HFFc6 (cell line): ENCODE data around the gene VARS1. TPM values are rescaled to one million over a fixed set of nuclear protein-coding genes. Genes with fewer than 3 reads are reported as not detected.
"Not testable (repeated sequence)": the region's sequence is repeated elsewhere in the genome, so short reads cannot be mapped to it uniquely, and the experiment has no call there.

Experiments used
- DNase-seq: peaks from one replicate; pipeline ENCODE4 v3.0.0-alpha.2; 2018
- H3K27ac Mint-ChIP-seq: 2 replicates; pipeline ENCODE4 v1.8.0; 2020; ENCODE audit warnings: mild to moderate bottlenecking, mixed read lengths
- H3K27me3 Mint-ChIP-seq: 2 replicates; pipeline ENCODE4 v1.8.0; 2021; ENCODE audit warnings: mild to moderate bottlenecking, moderate library complexity, mixed read lengths; ENCODE audit not compliant: insufficient read depth
- H3K36me3 Mint-ChIP-seq: 2 replicates; pipeline ENCODE4 v1.8.0; 2021; ENCODE audit warnings: low read depth, mixed read lengths
- H3K4me1 Mint-ChIP-seq: 2 replicates; pipeline ENCODE4 v1.8.0; 2020; ENCODE audit warnings: low read depth, mixed read lengths
- H3K4me3 Mint-ChIP-seq: 2 replicates; pipeline ENCODE4 v1.8.0; 2020; ENCODE audit warnings: mild to moderate bottlenecking, moderate library complexity, mixed read lengths
- H3K9me3 Mint-ChIP-seq: 2 replicates; pipeline ENCODE4 v1.8.0; 2020; ENCODE audit warnings: mild to moderate bottlenecking, mixed read lengths
- CTCF ChIP-seq: fragments of 200-600 bp; sonication (generic); IDR thresholded peaks from 2 replicates; pipeline ENCODE4 v1.5.0; 2021; ENCODE audit warnings: antibody characterized with exemption, mild to moderate bottlenecking
- total RNA-seq, 6 experiments: library from RNA; stranded (reverse); fragmentation: NEBNext Ultra II Directional; extraction: Animal tissue kit (Norgen Biotek cat#: 25700); gene quantifications; 2 replicates in 1 of 6; 3 replicates in 5 of 6; pipeline ENCODE4 v1.2.3, GENCODE V29; 2021

Gene VARS1
- total RNA-seq, 6 experiments from 2014 or later, result 117 to 144 (median 127) TPM

DNA sequence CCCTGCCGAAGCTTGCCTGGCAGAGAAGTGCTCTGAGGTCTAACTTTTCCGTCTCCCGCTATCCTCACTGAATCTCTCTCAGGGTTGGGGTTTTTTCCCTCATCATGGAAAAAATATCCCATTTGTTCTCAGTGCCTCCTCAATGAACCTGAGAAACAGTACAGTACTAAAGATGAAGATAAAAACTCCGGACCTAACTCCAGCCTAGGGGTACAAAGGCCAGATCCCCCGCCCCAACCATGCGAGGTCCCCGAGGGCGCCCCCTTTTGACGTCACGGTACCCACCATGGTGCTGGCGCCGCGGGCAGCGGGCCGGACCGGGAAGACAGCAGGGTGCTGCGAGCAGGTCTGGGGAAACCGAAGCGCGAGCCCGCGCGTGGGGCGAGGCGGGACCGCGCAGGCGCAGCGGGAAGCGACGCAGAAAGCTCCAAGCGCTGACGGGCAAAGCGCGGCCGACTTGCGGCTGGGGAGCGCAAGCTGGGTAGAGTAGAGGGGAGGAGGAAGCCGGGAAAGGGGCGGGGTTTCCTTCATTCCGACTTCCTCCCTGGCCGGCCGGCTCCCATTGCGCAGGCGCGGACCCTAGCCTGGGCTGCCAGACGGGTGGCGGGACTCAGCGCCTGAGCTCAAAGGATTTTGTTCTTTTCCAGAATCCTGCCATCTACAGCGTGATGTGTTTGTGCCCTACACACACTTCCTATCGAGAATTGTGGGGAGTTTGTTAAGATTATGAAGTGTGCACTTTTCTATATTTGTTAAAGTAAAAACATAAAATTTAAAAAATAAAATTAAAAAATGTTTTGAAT is 11.1 kb upstream of the VARS1 start, which contains the start of gene LSM2:
Gene LSM2, minus strand, starts transcription at position 497 of the 803 bp plus-strand sequence. Its CDS starts 209 bp downstream, at position 288.
- peak within 1 kb of the TSS; percentile 94 for H3K4me3 Mint-ChIP-seq
- DNase-seq, result peak; percentile 97
- no peaks in the 10 kb centered on the region for H3K9me3 Mint-ChIP-seq
- H3K4me1 Mint-ChIP-seq, result peaks cover 16% of the 10 kb centered on the region
- TF ChIP-seq CTCF, result peak; percentile 68
- H3K27ac Mint-ChIP-seq, result peak within 1 kb of the TSS; percentile 81
- no peaks in the 10 kb centered on the region; the same call in 1 of the 2 replicates for H3K27me3 Mint-ChIP-seq
- H3K36me3 Mint-ChIP-seq, result no peaks in the 10 kb centered on the region; the same call in 1 of the 2 replicates

- Mint-ChIP-seq H3K27me3 (no peaks in the 10 kb centered on the region; the same call in 1 of the 2 replicates), H3K36me3 (no peaks in the 10 kb centered on the region; the same call in 1 of the 2 replicates), H3K9me3 (no peaks in the 10 kb centered on the region), H3K4me1 (peaks cover 16% of the 10 kb centered on the region), H3K4me3 (peak overlapping the region; percentile 94), H3K27ac (peak overlapping the region; percentile 81)
- no peak for TF ChIP-seq CTCF
- no peak for DNase-seq
Measured at GRCh38 chr6:31805939-31806469, 10.5 kb upstream of the VARS1 start.

DNA sequence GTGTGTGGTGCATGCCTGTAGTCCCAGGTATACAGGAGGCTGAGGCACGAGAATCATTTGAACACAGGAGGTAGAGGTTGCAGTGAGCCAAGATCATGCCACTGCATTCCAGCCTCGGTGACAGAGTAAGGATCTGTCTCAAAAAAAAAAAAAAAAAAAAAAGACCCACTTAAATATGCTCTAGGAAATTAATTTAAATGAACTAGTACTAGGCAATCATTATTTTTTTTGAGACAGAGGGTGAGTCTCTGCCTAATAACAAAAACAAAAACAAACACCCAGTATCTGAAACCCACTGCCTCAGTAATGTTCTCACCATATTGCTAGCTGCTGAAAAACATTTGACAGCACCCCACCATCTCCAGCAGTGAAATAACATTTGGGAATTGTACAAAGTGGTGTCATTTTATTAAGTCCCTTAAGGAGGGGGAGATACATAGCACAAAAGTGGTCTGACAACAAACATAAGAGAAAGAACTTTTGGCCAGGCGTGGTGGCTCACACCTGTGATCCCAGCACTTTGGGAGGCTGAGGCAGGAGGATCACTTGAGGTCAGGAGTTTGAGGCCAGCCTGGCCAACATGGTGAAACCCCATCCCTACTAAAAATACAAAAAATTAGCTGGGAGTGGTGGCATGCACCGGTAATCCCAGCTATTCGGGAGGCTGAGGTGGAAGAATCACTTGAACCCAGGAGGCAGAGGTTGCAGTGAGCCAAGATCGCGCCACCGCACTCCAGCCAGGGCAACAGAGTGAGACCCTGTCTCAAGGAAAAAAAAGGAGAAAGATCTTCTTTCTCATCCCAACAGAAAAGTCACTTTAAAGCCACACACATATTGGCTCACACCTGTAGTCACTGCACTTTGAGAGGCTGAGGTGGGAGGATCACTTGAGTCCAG is 5.7 kb upstream of the VARS1 start:
- H3K36me3 Mint-ChIP-seq, DNase-seq, H3K27ac Mint-ChIP-seq, H3K9me3 Mint-ChIP-seq, H3K4me3 Mint-ChIP-seq, H3K27me3 Mint-ChIP-seq, H3K4me1 Mint-ChIP-seq: not testable (repeated sequence)

DNA sequence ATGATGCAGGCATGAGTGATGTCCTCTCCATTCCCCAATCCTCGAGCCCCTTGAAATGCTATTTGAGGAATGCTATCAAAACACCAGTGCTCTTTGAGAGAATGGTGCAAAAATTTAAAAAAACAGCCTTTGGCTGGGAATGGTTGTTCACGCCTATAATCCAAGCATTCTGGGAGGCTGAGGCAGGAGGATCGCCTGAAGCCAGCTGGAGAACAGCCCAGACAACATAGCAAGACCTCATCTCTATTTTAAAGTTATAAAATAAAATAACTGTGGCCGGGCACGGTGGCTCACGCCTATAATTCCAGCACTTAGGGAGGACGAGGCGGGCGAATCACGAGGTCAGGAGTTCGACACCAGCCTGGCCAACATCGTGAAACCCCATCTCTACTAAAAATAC is 4.2 kb upstream of the VARS1 start:
- H3K4me1 Mint-ChIP-seq, result no peaks in the 10 kb centered on the region
- no peaks in the 10 kb centered on the region for H3K9me3 Mint-ChIP-seq
- H3K36me3 Mint-ChIP-seq, result peaks cover 4% of the 10 kb centered on the region; the same call in 1 of the 2 replicates
- H3K4me3 Mint-ChIP-seq, result no peak overlapping the region
- H3K27me3 Mint-ChIP-seq, result no peaks in the 10 kb centered on the region
- no peak for TF ChIP-seq CTCF
- no peak overlapping the region for H3K27ac Mint-ChIP-seq
- no peak for DNase-seq

DNA sequence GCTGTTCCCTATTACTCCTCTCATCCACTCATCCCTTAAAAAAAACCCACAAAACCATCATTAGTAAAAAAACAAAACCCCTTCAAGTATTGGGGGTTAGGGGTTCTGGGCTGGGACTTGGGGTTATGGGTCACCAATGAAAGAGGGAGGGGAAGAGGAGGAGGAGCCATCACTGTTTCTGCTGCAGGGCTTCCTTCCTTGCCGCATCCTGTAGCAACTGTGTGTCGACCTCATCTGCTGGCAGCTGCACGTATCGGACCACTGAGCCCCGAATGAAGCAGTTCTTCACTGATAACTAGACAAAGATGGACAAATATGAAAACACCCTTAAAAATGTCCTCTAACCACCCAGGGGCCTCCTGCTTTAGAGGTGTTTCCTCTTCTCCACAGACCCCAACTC is 2.0 kb upstream of the VARS1 start:
- TF ChIP-seq CTCF, result no peak
- Mint-ChIP-seq H3K27me3 (peaks cover 2% of the 10 kb centered on the region; the same call in 1 of the 2 replicates), H3K27ac (0 out of 2 replicates have a peak overlapping the region, but pooled peaks have one; percentile 7), H3K4me1 (peaks cover 20% of the 10 kb centered on the region), H3K36me3 (peaks cover 14% of the 10 kb centered on the region), H3K9me3 (no peaks in the 10 kb centered on the region), H3K4me3 (no peak overlapping the region)
- no peak for DNase-seq
